Vagina (tissue), 2 donors: ENCODE measurements around the gene TFF1. TPM values are rescaled to one million over a fixed set of nuclear protein-coding genes. Genes with fewer than 3 reads are reported as not detected.
A peak's percentile ranks its signal among the peaks of the same experiment; 100 is the strongest.

Experiments used
- DNase-seq, 2 donors: peaks; one replicate each; pipeline ENCODE4 v3.0.0-alpha.2; 2017; ENCODE audit errors: extremely low spot score in 2 of 2
- H3K27ac ChIP-seq: fragments of 200-600 bp; sonication (generic); one replicate; pipeline ENCODE4 v1.5.1; 2019
- H3K27me3 ChIP-seq: fragments of 200-600 bp; sonication (generic); one replicate; pipeline ENCODE4 v1.5.1; 2019
- H3K36me3 ChIP-seq, 2 donors: fragments of 200-600 bp; sonication (generic); one replicate each; pipeline ENCODE4 v1.5.1; 2017 to 2019
- H3K4me1 ChIP-seq: fragments of 200-600 bp; sonication (generic); one replicate; pipeline ENCODE4 v1.5.1; 2019
- H3K4me3 ChIP-seq, 2 donors: fragments of 200-600 bp; sonication (generic); 1 replicate in 1 of 2; 2 replicates in 1 of 2; pipeline ENCODE4 v1.5.1; 2016 to 2019
- H3K9me3 ChIP-seq: fragments of 200-600 bp; sonication (generic); one replicate; pipeline ENCODE4 v1.5.1; 2019
- POLR2A ChIP-seq, 2 donors: fragments of 450-650 bp; IDR thresholded peaks; one replicate each; pipeline ENCODE4 v1.6.1; 2017; ENCODE audit warnings: antibody characterized with exemption in 2 of 2, mild to moderate bottlenecking in 2 of 2, moderate library complexity in 2 of 2
- POLR2AphosphoS5 ChIP-seq, 2 donors: sonication (generic); formaldehyde crosslinking; IDR thresholded peaks; one replicate each; pipeline ENCODE4 v1.9.0; 2017; ENCODE audit warnings: antibody characterized with exemption in 2 of 2, mild to moderate bottlenecking in 2 of 2, low read depth in 1 of 2; ENCODE audit not compliant: insufficient read depth in 1 of 2
- intact Hi-C: fragments of 100-400 bp; cut with DNase I; formaldehyde crosslinking; loops from one replicate; pipeline ENCODE4 v1.15.1; 2023
- total RNA-seq: library from RNA; depleted of rRNA; stranded (reverse); fragments of >200 nt; gene quantifications from one replicate; pipeline ENCODE4 v1.2.3, GENCODE V29; 2016
- TF ChIP-seq, protein P1 (sequence below), 3 experiments: fragments of 450-650 bp in 2 of 3; fragments of 200-600 bp in 1 of 3; sonication (generic) in 1 of 3; IDR thresholded peaks; one replicate each; pipeline ENCODE4 v1.5.1; 2017 to 2019; ENCODE audit warnings: antibody characterized with exemption in 3 of 3, mild to moderate bottlenecking in 2 of 3, moderate library complexity in 2 of 3

The TFF1 gene
- total RNA-seq, 1 donor from 2014 or later = not detected

DNA sequence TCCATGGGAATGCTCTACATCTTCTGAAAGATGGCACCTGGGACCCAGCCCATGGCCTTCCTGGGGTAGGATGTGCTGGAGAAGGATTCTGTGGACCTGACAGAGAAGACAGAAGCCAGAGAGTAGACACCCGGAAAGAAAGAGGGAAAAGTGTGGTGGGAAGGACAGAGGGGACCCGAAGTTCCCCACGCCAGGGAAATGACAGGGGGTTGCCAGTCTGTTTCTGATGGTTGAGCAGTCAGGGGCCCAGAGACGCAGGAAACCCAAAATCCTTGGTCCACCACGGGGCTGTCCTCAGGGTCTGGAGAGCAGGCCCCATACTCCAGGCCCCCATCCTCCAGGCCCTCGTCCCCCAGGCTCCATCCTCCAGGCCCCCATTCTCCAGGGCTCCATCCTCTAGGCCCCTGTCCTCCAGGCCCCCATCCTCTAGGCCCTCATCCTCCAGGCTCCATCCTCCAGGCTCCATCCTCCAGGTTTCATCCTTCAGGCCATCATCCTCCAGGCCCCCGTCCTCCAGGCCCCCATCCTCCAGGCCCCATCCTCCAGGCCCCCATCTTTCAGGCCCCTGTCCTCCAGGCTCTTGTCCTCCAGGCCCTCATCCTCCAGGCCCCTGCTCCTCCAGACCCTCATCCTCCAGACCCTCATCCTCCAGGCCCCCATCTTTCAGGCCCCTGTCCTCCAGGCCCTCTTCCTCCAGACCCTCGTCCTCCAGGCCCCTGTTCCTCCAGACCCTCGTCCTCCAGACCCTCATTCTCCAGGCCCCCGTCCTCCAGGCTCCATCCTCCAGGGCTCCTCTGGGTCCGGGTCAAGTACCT is 14.5 kb downstream of the TFF1 start:
- Histone ChIP-seq H3K36me3 (no peaks in the 10 kb centered on the region), H3K27ac (no peak overlapping the region), H3K27me3 (no peaks in the 10 kb centered on the region), H3K4me1 (no peaks in the 10 kb centered on the region), H3K4me3 (no peak overlapping the region), H3K9me3 (no peaks in the 10 kb centered on the region)
- DNase-seq = peak in 1 of 2 donors; percentile 61
- intact Hi-C loops = no loop called here
- no peak for TF ChIP-seq POLR2AphosphoS5 (IDR thresholded peaks at IDR 0.05; ENCODE audit: insufficient read depth in 1 of 2, low read depth in 1 of 2)
- TF ChIP-seq POLR2A (IDR thresholded peaks at IDR 0.05) = no peak
- TF ChIP-seq, protein P1, sequence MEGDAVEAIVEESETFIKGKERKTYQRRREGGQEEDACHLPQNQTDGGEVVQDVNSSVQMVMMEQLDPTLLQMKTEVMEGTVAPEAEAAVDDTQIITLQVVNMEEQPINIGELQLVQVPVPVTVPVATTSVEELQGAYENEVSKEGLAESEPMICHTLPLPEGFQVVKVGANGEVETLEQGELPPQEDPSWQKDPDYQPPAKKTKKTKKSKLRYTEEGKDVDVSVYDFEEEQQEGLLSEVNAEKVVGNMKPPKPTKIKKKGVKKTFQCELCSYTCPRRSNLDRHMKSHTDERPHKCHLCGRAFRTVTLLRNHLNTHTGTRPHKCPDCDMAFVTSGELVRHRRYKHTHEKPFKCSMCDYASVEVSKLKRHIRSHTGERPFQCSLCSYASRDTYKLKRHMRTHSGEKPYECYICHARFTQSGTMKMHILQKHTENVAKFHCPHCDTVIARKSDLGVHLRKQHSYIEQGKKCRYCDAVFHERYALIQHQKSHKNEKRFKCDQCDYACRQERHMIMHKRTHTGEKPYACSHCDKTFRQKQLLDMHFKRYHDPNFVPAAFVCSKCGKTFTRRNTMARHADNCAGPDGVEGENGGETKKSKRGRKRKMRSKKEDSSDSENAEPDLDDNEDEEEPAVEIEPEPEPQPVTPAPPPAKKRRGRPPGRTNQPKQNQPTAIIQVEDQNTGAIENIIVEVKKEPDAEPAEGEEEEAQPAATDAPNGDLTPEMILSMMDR (IDR thresholded peaks at IDR 0.05) = no peak

DNA sequence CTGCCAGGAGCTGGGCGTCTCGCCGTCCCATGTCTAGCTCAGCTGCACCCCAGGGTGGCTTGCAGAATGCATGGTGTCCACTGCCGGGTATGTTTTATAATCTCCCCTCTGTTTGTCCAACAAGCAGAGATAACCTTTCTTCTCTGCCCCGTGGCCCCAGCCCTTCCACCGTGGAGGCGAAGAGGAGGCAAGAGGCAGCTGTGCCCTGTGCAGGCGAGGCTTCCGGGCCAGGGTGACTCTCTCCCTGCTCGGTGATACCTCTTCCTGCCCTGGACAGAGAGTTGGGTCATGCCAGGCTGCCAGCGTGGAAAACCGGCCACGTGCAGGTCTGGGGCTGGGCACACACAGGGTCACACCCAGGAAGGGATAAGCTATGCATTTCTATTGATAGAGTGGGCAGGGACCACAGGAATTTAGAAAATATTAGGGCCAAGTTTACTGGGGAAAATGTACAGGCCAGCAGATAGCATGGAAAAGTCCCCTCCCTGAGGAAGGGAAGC is 15.4 kb downstream of the TFF1 start, which contains the start of gene TFF2:
TFF2 (minus strand) TSS at position 68 of the 500 bp plus-strand sequence; CDS start at position 31, 37 bp downstream.
- Histone ChIP-seq H3K36me3 (no peaks in the 10 kb centered on the region), H3K27me3 (no peaks in the 10 kb centered on the region), H3K9me3 (no peaks in the 10 kb centered on the region), H3K27ac (no peak within 1 kb of the TSS), H3K4me1 (no peaks in the 10 kb centered on the region), H3K4me3 (no peak within 1 kb of the TSS)
- intact Hi-C loops = no loop called here
- TF ChIP-seq POLR2A (IDR thresholded peaks at IDR 0.05) (no peak), POLR2AphosphoS5 (IDR thresholded peaks at IDR 0.05; ENCODE audit: insufficient read depth in 1 of 2, low read depth in 1 of 2) (no peak)
- TF ChIP-seq, protein P1 (IDR thresholded peaks at IDR 0.05) = no peak
- peak in 1 of 2 donors; percentile 96 for DNase-seq

DNA sequence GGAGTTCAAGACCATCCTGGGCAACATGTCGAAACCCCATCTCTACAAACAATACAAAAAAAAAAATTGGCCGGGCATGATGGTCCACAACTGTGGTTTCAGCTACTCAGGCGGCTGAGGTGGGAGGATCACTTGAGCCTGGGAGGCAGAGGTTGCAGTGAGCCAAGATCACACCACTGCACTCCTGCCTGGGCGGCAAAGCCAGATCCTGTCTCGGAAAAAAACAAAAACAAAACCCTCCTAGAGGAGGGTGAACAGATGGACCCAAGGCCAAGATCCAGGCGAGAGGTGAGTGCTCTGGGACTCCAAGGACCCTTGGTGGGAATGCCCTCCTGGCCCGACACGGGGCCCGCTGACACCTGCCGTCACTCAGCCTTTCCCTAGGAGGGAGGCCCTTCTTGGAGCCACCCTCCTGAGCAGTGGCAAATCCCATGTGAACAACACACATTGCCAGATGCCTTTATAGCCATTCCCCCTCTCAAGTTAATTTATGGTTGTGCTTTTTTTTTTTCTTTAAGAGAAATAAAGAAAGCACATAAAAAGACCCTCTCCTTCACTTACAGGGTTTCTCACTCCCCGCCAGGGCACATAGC is 15.9 kb downstream of the TFF1 start:
- Histone ChIP-seq H3K36me3 (no peaks in the 10 kb centered on the region), H3K4me3 (no peak overlapping the region), H3K27ac (no peak overlapping the region), H3K9me3 (no peaks in the 10 kb centered on the region), H3K4me1 (no peaks in the 10 kb centered on the region), H3K27me3 (no peaks in the 10 kb centered on the region)
- TF ChIP-seq POLR2A (IDR thresholded peaks at IDR 0.05) = no peak
- TF ChIP-seq, protein P1 (IDR thresholded peaks at IDR 0.05) = no peak
- TF ChIP-seq POLR2AphosphoS5 (IDR thresholded peaks at IDR 0.05; ENCODE audit: insufficient read depth in 1 of 2, low read depth in 1 of 2) = no peak
- intact Hi-C loops = no loop called here
- peak in 1 of 2 donors; percentile 16 for DNase-seq

DNA sequence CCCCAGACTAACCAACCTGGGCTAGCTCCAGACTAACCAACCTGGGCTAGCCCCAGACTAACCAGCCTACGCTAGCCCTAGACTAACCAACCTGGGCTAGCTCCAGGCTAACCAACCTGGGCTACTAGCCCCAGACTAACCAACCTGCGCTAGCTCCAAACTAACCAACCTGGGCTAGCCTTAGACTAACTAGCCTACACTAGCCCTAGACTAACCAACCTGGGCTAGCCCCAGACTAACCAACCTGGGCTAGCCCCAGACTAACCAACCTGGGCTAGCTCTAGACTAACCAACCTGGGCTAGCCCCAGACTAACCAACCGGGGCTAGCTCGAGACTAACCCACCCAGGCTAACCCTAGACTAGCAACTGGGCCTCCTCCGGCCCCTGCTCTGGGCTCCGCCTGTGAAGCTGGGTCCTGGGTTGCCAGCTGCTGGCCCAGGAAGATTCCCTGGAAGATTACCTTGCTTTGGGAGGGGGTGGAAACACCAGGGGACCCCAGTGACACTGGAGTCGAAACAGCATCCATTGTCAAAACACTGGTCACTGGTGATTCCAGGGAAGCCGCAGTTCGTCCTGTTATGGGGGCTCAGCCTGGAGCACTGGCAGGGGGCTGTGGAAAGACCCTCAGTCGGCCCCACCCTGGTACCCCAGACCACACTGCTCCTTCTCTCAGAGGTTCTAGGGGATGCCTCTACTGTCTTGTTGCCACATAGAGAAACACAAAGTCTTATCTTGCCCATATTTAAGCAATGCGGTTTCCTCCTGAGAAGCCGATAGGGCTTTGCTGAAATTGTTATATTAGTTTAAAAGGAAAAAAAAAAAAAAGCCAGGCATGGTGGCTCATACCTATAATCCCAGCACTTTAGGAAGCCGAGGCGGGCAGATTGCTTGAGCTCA is 16.7 kb downstream of the TFF1 start:
- Histone ChIP-seq H3K36me3 (no peaks in the 10 kb centered on the region), H3K27me3 (no peaks in the 10 kb centered on the region), H3K9me3 (no peaks in the 10 kb centered on the region), H3K4me1 (no peaks in the 10 kb centered on the region), H3K4me3 (no peak overlapping the region), H3K27ac (no peak overlapping the region)
- TF ChIP-seq POLR2A (IDR thresholded peaks at IDR 0.05) = no peak
- no peak for TF ChIP-seq POLR2AphosphoS5 (IDR thresholded peaks at IDR 0.05; ENCODE audit: insufficient read depth in 1 of 2, low read depth in 1 of 2)
- TF ChIP-seq, protein P1 (IDR thresholded peaks at IDR 0.05) = no peak
- DNase-seq = peak in 1 of 2 donors; percentile 79
- intact Hi-C loops = no loop called here
